K562 (cell line): ENCODE data around the gene ARHGEF4. TPM values are rescaled to one million over a fixed set of nuclear protein-coding genes. Genes with fewer than 3 reads are reported as not detected.

ENCODE experiments used
- BRCA1 ChIP-seq, 2 experiments: fragments of 450-650 bp in 1 of 2; sonication (generic) in 1 of 2; formaldehyde crosslinking in 1 of 2; IDR thresholded peaks; 2 replicates each; pipeline versions ENCODE4 v1.5.0 to v1.6.1; 2017 to 2020; ENCODE audit warnings: mild to moderate bottlenecking in 1 of 2, missing genetic modification reagents in 1 of 2
- C11orf30 ChIP-seq: fragments of 450-650 bp; IDR thresholded peaks from 2 replicates; pipeline ENCODE4 v1.6.1; 2016; ENCODE audit warnings: low read depth, mild to moderate bottlenecking
- CEBPG ChIP-seq, 3 experiments: fragments of 200-800 bp in 1 of 3; sonication (Bioruptor generic) in 1 of 3; sonication (generic) in 1 of 3; formaldehyde crosslinking in 1 of 3; IDR thresholded peaks in 2 of 3; conservative IDR thresholded peaks in 1 of 3; 2 replicates each; pipeline versions ENCODE4 v1.6.1 to v1.8.0; 2016 to 2022; ENCODE audit warnings: missing compliant biosample characterization in 2 of 3, missing genetic modification characterization in 2 of 3, mild to moderate bottlenecking in 1 of 3, missing genetic modification reagents in 1 of 3
- CREM ChIP-seq: IDR thresholded peaks from 2 replicates; pipeline ENCODE4 v1.6.1; 2014; ENCODE audit warnings: antibody characterized with exemption, low read depth
- CTBP1 ChIP-seq: fragments of 450-650 bp; IDR thresholded peaks from 2 replicates; pipeline ENCODE4 v1.6.1; 2016; ENCODE audit warnings: borderline replicate concordance
- CXXC5 ChIP-seq: fragments of 250-450 bp; sonication (Bioruptor Pico); IDR thresholded peaks from 2 replicates; pipeline ENCODE4 v1.8.0; 2022; ENCODE audit warnings: inconsistent platforms, mild to moderate bottlenecking, moderate library complexity
- GABPA ChIP-seq: fragments of 200-800 bp; sonication (Bioruptor generic); conservative IDR thresholded peaks from 2 replicates; pipeline ENCODE4 v1.6.1; 2016; ENCODE audit warnings: low read depth, missing genetic modification characterization, missing compliant biosample characterization
- IFI16 ChIP-seq: fragments of 250-450 bp; sonication (Bioruptor Pico); IDR thresholded peaks from 2 replicates; pipeline ENCODE4 v2.1.2; 2022; ENCODE audit warnings: mild to moderate bottlenecking, inconsistent platforms
- MBD1 ChIP-seq: fragments of 250-450 bp; sonication (Bioruptor Pico); IDR thresholded peaks from 2 replicates; pipeline ENCODE4 v1.8.0; 2022; ENCODE audit warnings: inconsistent platforms
- MYC ChIP-seq, 2 experiments: fragments of 250-450 bp in 1 of 2; sonication (Bioruptor Pico) in 1 of 2; IDR thresholded peaks; 2 replicates each; pipeline versions ENCODE4 v1.5.1 to v1.6.1; 2012 to 2021; ENCODE audit warnings: low read depth in 2 of 2, borderline replicate concordance in 1 of 2, improper control_type of control experiment in 1 of 2, low read length in 1 of 2, mild to moderate bottlenecking in 1 of 2, moderate library complexity in 1 of 2
- NR2C1 ChIP-seq, 2 experiments: fragments of 450-650 bp; IDR thresholded peaks; 2 replicates each; pipeline ENCODE4 v1.6.1; 2017; ENCODE audit warnings: mild to moderate bottlenecking in 2 of 2, antibody characterized with exemption in 1 of 2, inconsistent platforms in 1 of 2, missing compliant biosample characterization in 1 of 2, missing genetic modification characterization in 1 of 2
- NR2C2 ChIP-seq, 2 experiments: fragments of 200-800 bp in 1 of 2; sonication (Bioruptor generic) in 1 of 2; sonication (generic) in 1 of 2; formaldehyde crosslinking in 1 of 2; IDR thresholded peaks; 2 replicates each; pipeline versions ENCODE4 v1.6.1 to v1.8.0; 2016 to 2022; ENCODE audit warnings: mild to moderate bottlenecking in 1 of 2, missing compliant biosample characterization in 1 of 2, missing genetic modification characterization in 1 of 2, missing genetic modification reagents in 1 of 2
- PBX2 ChIP-seq, 2 experiments: IDR thresholded peaks in 1 of 2; conservative IDR thresholded peaks in 1 of 2; 2 replicates each; pipeline ENCODE4 v1.6.1; 2016; ENCODE audit warnings: low read depth in 2 of 2, mild to moderate bottlenecking in 1 of 2, missing compliant biosample characterization in 1 of 2, missing genetic modification characterization in 1 of 2, moderate library complexity in 1 of 2
- SAP30 ChIP-seq: fragments of 200-600 bp; sonication (generic); IDR thresholded peaks from 2 replicates; pipeline ENCODE4 v1.6.1; 2012; ENCODE audit warnings: borderline replicate concordance, low read depth, mild to moderate bottlenecking, moderate library complexity, low read length, control low read depth, inconsistent platforms; ENCODE audit not compliant: insufficient read depth, poor library complexity, severe bottlenecking
- USF2 ChIP-seq: sonication (generic); formaldehyde crosslinking; IDR thresholded peaks from 2 replicates; pipeline ENCODE4 v1.5.0; 2020; ENCODE audit warnings: missing genetic modification reagents
- ZNF584 ChIP-seq: fragments of 200-800 bp; sonication (Bioruptor generic); IDR thresholded peaks from 2 replicates; pipeline ENCODE4 v1.6.1; 2016; ENCODE audit warnings: low read depth, mild to moderate bottlenecking, missing genetic modification characterization, missing compliant biosample characterization
- ZNF699 ChIP-seq: fragments of 250-450 bp; sonication (Bioruptor Pico); IDR thresholded peaks from 2 replicates; pipeline ENCODE4 v1.8.0; 2021; ENCODE audit warnings: mild to moderate bottlenecking, moderate library complexity; ENCODE audit not compliant: insufficient replicate concordance
- polyA plus RNA-seq, 8 experiments: library from polyadenylated mRNA; depleted of rRNA in 4 of 8; stranded (reverse) in 5 of 8; unstranded in 3 of 8; fragments of >200 nt; fragmentation: Nextera tagmentation in 2 of 8; fragmentation: Illumina TruSeq in 1 of 8; extraction: Ambion mirVana in 2 of 8; extraction: Trizol in 1 of 8; gene quantifications; 2 replicates each; pipeline versions ENCODE4 v1.2.1 to v1.2.3, GENCODE V29; 2011 to 2014; ENCODE audit warnings: inconsistent platforms in 1 of 8, missing spikeins in 1 of 8
- total RNA-seq, 7 experiments: library from RNA; depleted of rRNA in 6 of 7; stranded (reverse); fragments of >200 nt in 6 of 7; fragmentation: Illumina TruSeq in 2 of 7; extraction: Trizol in 2 of 7; gene quantifications; 2 replicates each; pipeline versions ENCODE4 v1.2.1 to v1.2.3, GENCODE V29; 2011 to 2021; ENCODE audit warnings: low replicate concordance in 1 of 7

The ARHGEF4 gene
- total and polyA plus RNA-seq, 9 of the 15 experiments (the other 6 are each of a cell fraction or from before 2014, with no cell fraction given): not detected

- peak; percentile 89 for TF ChIP-seq ZNF584
- no peak for TF ChIP-seq PBX2 (CRISPR knock-in tag; IDR thresholded peaks at IDR 0.05; ENCODE audit: low read depth)
- TF ChIP-seq PBX2 (tag; conservative IDR thresholded peaks at IDR 0.05; ENCODE audit: low read depth): 0 out of 2 replicates have a peak, but pooled peaks have one; percentile 24
- TF ChIP-seq IFI16 (CRISPR knock-in tag): no peak
- TF ChIP-seq NR2C1 (IDR thresholded peaks at IDR 0.05): no peak
- TF ChIP-seq NR2C1 (tag; IDR thresholded peaks at IDR 0.05): peak; percentile 71
- peak; percentile 37 for TF ChIP-seq CXXC5 (CRISPR knock-in tag)
- peak; percentile 54 for TF ChIP-seq GABPA (tag)
- peak; percentile 63 for TF ChIP-seq CTBP1
- TF ChIP-seq NR2C2 (CRISPR knock-in tag; IDR thresholded peaks at IDR 0.05): no peak
- peak; percentile 85 for TF ChIP-seq NR2C2 (tag; IDR thresholded peaks at IDR 0.05)
- TF ChIP-seq ZNF699 (CRISPR knock-in tag): no peak
- no peak for TF ChIP-seq SAP30
- no peak for TF ChIP-seq BRCA1 (IDR thresholded peaks at IDR 0.05)
- TF ChIP-seq BRCA1 (CRISPR knock-in tag; IDR thresholded peaks at IDR 0.05): no peak
- no peak for TF ChIP-seq MBD1 (CRISPR knock-in tag)
- TF ChIP-seq CEBPG (CRISPR knock-in tag; IDR thresholded peaks at IDR 0.05): peak; percentile 73
- peak; percentile 88 to 97 for TF ChIP-seq CEBPG (tag; conservative IDR thresholded peaks at IDR 0.05 in 1 of 2, IDR thresholded peaks at IDR 0.05 in 1 of 2)
- TF ChIP-seq USF2 (CRISPR knock-in tag): peak; percentile 19; the same call in 1 of the 2 replicates
- 0 out of 2 replicates have a peak, but pooled peaks have one; percentile 28 for TF ChIP-seq CREM
- TF ChIP-seq MYC (IDR thresholded peaks at IDR 0.05; ENCODE audit: low read depth, low read length): peak; percentile 88
- TF ChIP-seq MYC (CRISPR knock-in tag; IDR thresholded peaks at IDR 0.05; ENCODE audit: borderline replicate concordance, low read depth): no peak
- TF ChIP-seq C11orf30: no peak
These were observed 28.4 kb downstream of the ARHGEF4 start (continued) for GRCh38 chr2:130864830-130865800.
